GM18951 (cell line): ENCODE results near the gene OR5H2.

Experiments used
- POLR2A ChIP-seq: IDR thresholded peaks from 4 replicates; pipeline ENCODE4 v1.6.1; 2011; ENCODE audit warnings: mild to moderate bottlenecking; ENCODE audit not compliant: insufficient read length, insufficient read depth; ENCODE audit errors: extremely low read depth
- in situ Hi-C: fragments of 300-500 bp; cut with MboI; formaldehyde crosslinking; loops from one replicate; pipeline ENCODE4 v1.12.0; 2022; ENCODE audit warnings: low sequenced_read_pairs, mixed read lengths, inconsistent platforms; ENCODE audit not compliant: unreplicated experiment

Gene OR5H2

DNA sequence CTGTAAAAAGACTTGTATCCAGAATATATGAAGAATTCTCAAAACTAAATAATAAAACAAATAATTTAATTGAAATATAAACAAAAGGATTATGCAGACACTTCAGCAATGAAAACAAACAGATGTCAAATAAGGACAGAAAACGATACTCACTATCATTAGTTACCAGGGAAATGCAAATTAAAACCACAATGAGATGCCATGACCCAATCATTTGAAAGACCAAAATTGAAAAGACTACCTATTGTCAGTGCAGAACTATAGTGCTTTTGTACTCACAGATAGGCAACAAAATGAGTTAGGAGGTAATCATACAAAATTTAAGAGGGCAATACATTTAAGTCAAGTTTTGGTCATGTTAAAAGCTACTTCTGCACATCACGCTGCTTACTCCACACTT, 39.8 kb downstream of the OR5H2 start:
- in situ Hi-C loops: loop anchor here (10.0 kb wide), 1 partner anchor 137 kb away; no protein-coding TSS in a partner anchor
- TF ChIP-seq POLR2A: no peak

DNA sequence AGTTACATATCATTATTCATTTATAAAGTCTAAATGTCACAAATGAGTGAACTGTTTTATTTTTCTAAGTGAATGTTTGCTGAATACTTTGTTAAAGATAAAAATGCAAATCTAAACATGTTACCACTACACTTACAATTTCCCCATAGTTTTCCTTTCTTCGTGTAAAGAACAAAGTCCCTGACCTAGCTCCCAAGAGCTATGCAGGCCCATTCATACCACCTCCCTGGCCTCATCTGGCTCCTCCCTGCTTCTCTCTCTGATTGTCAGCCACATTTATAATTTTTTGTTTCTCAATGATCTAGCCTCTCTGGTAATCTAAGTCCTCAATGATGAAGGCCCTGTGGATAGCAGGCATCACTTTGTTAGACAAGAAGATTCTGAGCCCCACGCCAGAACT, 40.4 kb downstream of the OR5H2 start:
- no peak for TF ChIP-seq POLR2A
- in situ Hi-C loops: loop anchor here (10.0 kb wide), 1 partner anchor 138 kb away; no protein-coding TSS in a partner anchor

DNA sequence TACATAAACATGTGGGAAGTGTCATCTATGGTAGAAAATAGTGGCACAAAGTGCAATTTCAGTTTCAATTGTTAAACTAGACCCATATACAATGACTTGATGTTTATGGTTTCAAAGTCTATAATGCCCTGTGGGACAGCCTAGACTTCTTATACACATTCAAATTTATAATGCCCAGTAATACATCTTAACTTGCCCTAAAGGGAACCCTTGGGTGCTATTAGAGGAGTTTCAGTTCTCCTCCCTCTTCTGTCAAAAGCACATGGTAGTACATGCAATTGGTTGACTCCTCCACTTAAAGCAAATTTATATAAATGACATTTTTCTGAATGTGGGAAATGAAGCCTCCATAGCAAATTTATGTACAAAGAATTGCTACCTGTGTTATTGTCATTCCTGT, 41.1 kb downstream of the OR5H2 start:
- no peak for TF ChIP-seq POLR2A
- in situ Hi-C loops: loop anchor here (10.0 kb wide), 1 partner anchor 139 kb away; no protein-coding TSS in a partner anchor

DNA sequence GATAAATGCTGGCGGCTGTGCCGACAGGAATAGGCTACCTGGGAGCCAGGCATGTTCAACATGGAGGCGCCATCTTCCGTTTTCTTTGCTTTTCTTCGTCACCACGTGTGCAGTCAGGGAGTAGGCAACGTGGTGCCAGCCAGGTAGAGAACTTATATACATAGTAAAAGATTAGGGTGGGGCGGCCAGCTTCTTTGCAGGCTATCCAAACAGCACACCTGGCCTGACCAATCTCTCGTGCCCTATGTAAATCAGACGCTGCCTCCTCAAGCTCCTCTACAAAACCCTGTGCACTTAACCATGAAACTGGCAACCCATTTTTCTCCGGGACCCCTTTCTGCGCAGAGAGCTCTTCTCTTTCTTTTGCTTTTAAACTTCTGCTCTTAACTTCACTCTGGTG, 42.8 kb downstream of the OR5H2 start:
- in situ Hi-C loops: loop anchor here (10.0 to 25.0 kb wide), 2 partner anchors 140 to 538 kb away; no protein-coding TSS in a partner anchor
- no peak for TF ChIP-seq POLR2A

DNA sequence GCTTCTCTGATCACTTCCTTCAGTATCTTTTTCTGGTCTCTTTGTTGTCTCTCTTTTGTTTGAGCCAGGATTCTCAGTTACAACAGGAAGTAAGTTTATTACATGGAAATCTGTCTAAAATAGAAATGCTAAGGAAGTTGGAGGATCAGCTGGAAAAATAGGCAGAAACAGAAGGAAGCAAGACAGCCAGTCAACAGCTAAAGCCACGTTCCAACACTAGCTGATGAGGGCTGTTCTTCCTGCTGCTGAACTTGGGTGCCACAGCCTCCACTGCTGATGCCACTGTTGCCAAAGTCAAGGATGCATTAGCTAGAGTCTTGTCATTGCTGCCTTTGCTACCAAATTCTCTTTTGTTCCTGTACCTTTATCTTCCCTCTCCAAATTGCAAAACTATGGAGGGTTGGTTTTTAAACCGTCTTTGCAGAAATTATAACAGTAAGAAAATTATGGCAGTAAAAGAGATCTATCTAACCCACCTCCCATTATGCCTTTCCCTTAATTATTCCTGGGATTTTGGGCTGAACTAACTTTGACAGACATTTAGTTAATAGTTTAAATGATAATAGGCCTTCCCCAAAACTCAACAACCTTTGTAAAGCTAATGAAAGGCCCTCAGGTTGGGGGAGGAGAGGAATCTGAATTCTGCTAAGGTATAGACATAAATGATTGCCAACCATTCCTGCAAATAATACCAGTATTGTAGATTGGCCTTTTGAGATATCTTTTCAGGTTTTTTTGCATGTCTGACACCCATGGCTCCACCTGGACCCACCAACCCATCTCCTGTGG, 44.0 kb downstream of the OR5H2 start:
- no peak for TF ChIP-seq POLR2A
- in situ Hi-C loops: loop anchor here (10.0 to 25.0 kb wide), 2 partner anchors 141 to 539 kb away; no protein-coding TSS in a partner anchor

DNA sequence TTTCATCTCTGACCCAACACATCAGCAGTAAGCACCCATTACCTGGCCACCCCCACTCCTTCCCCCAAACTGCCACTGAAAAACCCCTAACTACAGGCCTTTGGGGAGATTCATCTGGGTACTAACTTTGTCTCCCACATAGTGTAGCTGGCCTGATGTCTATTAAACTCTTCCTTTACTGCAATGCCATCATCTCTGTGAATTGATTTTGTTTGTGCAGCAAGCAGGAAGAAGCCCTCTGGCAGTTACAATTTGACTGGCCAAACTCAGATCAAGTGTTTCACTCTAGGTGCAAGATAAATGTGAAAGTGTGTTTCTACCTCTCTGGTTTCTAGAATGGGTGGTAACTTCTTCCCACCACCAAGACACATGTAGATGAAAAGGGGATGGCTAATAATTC, 44.6 kb downstream of the OR5H2 start:
- TF ChIP-seq POLR2A: no peak
- in situ Hi-C loops: loop anchor here (10.0 to 25.0 kb wide), 2 partner anchors 142 to 540 kb away; no protein-coding TSS in a partner anchor

DNA sequence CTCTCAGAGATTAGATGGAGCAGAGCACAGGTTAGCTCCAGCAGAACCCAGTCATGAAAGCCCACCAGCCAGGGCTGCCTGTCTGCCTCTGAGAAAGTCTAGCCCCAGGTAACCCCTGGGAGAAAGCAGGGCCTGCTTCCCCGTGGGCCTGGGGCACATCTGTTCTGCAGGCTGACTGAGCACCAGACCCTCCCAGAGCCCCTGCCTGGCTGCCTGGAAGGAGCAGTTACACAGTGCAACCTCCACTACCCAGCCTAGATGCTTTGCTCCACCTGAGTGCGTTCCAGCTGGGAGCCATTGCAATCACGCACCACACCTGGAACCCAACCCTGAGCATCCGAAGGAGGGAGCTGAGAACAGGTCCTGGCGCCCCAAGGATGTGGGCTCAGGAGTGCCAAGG, 46.6 kb downstream of the OR5H2 start:
- no peak for TF ChIP-seq POLR2A
- in situ Hi-C loops: loop anchor here (10.0 to 25.0 kb wide), 2 partner anchors 144 to 542 kb away; no protein-coding TSS in a partner anchor

DNA sequence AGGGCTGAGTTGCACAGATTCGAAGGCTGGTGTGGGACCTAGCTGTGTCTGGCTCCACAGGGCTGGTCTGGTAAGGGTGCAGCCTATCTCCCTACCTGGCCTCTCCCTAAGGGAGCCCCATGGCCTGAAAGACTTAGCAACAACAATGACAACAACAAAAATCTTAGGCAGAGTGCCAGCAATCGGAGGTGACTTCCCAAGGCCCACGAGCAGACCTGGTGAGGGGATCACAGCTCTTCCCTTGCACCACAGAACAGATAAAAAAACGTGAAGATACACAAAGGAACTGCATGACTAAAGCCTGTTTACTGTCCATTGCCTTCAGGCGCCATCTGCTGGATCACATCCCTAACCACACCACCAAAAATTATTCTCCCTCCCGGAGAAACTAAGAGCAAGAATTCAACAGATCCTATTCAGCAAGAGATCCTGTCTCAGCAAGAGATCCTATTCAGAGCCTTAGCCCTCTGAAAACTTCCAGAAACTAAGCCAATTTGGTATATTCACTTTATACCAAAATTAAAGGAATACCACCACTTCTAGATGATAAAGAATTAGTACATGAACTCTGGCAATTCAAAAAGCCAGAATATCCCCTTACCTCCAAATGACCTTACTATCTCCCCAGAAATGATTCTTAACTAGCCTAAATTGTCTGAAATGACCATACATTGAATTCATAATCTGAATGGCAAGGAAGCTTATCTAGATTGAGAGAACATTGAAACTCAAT, 47.3 kb downstream of the OR5H2 start:
- in situ Hi-C loops: loop anchor here (10.0 to 25.0 kb wide), 5 partner anchors 145 to 542 kb away; partner anchors contain the start of gene GABRR3
- no peak for TF ChIP-seq POLR2A

DNA sequence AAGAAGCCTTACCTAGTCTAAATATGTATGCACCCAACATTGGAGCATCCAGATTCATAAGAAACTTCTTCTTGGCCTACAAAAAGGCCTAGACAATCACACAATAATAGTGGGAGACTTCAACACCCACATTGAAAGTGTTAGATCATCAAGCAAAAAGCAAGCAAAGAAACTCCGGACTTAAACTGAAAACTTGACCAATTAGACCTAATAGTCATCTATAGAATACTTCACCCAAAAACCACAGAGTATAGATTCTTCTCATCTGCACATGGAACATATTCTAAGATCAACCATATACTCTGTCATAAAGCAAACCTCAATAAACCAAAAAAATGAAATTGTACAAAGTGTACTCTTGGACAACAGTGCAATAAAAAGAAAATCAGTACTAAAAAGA, 49.0 kb downstream of the OR5H2 start:
- in situ Hi-C loops: loop anchor here (10.0 to 25.0 kb wide), 4 partner anchors 253 to 544 kb away; partner anchors contain the start of gene GABRR3
- no peak for TF ChIP-seq POLR2A
